GM18520 (cell line): ENCODE results near the gene ZNF346.

ENCODE experiments used
- ATAC-seq: cut with Tn5 transposase; IDR thresholded peaks from one replicate; pipeline ENCODE4 v1.9.1; 2021; ENCODE audit not compliant: unreplicated experiment

ZNF346 gene

GRCh38 chr5:177093803-177094202 lies 71.3 kb downstream of the ZNF346 start:
- ATAC-seq, result no peak

DNA sequence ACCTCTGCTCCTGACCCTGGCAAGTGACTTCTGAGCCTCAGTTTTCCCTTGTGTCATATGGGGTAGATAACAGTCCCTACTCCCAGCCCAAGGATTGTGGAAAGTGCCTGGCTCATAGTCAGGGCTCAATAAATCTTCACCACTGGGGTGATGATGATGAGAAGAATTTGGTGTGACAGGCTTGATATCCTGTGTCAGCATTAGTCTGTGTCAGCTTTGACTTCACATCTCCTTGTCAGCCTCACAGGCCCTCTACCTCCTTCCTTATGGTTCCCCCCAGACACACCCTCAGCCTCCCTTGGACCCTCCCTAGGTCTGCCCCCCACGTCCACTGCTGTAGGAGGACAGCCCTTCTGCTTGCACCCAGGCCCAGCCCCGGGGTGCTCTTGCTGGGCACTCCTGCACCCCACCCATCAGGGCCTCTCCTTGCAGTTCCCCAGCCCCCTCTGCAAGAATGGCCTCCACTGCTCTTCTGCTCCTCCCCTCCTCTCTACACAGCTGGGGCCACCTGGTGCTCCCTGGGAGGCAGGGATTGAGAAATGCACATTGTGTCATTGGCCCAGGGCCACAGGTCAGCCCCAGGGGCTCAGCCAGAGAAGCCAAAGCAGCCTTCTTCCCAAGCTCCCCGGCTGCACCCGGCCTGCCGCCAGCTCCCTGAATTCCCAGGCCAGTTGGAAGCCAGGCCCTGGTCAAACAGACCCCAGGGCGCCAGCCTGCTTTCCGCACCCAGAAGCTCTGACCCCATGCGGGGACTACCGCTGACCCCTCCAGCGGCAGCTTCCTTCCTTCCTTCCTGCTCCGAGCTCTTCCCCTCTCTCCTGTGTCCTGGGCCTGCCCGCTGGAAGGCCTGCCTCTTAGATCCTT lies 72.0 kb downstream of the ZNF346 start:
- no peak for ATAC-seq

DNA sequence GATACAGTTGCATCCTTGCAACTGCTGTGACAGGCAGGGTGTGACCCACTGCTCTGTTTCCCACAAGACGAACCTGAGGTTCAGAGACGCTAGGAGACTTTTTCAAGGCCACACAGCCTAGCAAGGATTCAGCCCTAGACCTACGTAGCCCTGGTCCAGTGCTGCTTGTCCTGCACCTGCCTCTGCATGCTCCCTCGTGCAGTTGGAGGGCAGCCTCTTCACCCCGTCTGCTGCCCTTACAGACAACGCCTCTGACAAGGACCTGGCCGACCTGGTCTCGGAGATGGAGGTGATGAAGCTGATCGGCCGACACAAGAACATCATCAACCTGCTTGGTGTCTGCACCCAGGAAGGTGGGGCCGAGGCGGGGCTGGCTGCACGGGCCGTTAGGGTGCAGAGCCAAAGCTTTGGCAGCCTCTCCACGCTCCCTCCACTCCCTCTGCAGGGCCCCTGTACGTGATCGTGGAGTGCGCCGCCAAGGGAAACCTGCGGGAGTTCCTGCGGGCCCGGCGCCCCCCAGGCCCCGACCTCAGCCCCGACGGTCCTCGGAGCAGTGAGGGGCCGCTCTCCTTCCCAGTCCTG lies 72.7 kb downstream of the ZNF346 start:
- ATAC-seq, result no peak

DNA sequence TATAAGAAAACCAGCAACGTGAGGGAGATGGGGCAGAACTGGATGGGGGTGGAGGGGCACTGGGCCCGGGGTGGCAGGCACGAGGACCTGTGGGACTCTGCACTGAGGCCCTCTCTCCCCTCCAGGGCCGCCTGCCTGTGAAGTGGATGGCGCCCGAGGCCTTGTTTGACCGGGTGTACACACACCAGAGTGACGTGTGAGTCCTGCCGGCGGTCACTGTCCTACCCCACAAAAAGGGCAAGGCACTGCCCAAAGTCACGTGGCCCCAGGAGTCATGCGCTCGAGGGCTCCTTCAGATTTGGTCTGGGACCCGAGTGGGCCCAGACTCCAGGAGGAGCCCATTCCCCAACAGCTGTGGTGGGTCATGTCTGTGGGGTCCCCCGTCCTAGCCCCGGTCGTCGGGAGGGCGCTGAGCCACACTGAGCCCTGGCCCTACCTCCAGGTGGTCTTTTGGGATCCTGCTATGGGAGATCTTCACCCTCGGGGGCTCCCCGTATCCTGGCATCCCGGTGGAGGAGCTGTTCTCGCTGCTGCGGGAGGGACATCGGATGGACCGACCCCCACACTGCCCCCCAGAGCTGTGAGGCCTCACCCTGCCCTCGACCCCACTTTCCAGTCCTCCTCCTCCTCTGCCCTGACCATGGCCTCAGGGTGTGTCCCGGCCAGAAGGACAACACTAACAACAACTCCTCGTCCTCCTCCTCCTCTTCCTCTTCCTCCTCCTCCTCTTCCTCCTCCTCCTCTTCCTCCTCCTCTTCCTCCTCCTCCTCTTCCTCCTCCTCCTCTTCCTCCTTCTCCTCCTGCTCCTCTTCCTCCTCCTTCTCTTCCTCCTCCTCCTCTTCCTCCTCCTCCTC lies 73.9 kb downstream of the ZNF346 start:
- ATAC-seq, result no peak

- ATAC-seq, result no peak
Measured at GRCh38 chr5:177097016-177097985, 74.8 kb downstream of the ZNF346 start.

GRCh38 chr5:177098120-177098469 lies 75.6 kb downstream of the ZNF346 start:
- ATAC-seq, result no peak

DNA sequence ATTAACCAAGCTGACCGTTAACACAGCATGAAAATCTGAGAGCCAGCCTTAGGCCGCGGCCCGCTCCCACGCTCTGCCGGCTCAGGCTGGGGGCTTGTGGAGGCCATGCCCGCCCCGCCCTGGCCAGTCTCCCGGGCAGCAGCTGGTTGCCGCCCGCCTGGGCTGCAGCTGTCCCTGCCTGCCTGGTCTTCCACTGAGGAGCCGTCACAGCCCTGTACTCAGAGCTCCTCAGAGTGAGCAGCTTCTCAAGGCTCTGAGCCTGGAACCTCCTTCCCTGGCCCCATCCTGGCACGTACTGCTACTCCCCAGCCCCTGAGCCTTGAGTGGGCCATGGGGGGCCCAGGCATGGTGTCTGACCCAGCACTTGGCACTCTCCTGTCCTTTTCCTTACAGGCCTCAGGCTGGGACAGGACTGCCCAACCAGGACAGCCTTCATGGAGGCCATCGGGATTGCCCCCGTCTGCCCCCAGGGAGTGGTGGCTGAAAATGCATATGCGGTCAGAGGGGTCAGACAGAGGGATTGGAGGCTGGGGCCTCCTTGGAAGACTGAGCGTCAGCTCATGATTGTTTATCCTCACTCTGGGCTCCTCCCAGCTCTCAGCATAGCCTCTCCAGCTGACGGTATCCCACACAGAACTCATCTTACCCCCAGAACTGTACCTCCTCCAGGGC lies 76.1 kb downstream of the ZNF346 start:
- no peak for ATAC-seq

DNA sequence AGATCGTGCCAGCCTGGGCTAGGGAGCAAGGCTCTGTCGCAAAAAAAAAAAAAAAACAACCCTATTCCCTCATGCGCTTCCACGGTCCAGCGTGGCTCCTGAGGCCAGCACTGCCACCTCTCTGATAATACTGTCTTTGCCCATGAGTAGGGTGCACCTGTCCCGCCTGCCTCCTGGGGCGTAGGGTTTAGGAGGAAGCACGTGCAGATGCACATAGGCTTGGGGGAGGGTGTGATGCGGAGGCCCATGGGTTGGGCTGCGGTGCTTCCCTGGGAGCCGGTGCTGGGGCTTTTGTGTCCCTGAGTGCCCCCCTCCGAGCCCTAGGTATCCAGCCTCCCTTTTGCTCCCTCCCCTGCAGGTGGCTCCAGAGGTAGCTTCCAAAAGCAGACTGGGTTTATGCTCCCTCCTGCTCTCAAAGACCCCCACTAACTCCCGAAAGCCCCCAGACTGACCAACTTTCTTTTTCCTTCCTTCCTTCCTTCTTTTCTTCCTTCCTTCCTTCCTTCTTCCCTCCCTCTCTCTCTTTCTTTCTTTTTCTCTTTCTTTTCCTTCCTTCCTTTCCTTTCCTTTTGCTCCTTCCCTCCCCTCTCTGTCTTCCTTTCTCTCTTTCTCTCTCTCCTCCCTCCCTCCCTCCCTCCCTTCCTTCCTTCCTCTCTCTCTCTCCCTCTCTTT lies 77.1 kb downstream of the ZNF346 start:
- ATAC-seq, result no peak

- ATAC-seq, result no peak
Measured at GRCh38 chr5:177100714-177101121, 78.2 kb downstream of the ZNF346 start.

DNA sequence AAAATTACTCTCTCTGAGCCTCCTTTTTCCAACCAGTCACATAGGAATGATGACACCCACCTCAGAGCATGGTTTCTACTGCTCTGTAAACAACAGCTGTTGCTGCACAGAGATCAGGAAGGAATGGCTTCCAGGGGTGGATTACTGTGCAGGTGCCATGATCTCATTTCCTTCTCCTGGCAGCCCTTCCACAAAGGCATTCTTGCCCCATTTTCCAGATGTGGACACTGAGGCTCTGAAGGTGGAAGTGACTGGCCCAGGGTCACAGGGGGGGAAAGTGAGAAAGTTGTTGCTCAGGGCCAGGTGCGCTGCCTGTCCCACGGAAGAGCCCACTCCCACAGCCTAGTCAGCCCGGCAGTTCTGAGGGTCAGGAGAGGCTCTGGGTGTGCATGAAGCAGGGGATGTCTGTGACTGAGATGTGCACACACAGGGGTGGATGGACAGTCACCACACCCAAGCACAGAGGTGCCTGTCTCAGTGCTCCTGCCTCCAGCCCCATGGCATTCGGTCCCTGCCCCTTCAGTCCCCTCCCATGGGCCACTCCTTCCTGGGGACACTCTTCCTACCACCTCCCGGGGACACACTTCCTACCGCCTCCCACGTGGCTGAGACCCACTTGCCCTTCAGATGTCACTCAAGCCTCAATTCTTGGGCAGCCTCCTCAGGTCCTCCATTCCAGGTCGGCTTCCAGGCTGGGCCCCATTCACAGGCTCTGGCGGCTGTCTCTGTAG lies 81.2 kb downstream of the ZNF346 start:
- ATAC-seq, result no peak

- no peak for ATAC-seq
Measured at GRCh38 chr5:177105691-177106476, 83.4 kb downstream of the ZNF346 start.

DNA sequence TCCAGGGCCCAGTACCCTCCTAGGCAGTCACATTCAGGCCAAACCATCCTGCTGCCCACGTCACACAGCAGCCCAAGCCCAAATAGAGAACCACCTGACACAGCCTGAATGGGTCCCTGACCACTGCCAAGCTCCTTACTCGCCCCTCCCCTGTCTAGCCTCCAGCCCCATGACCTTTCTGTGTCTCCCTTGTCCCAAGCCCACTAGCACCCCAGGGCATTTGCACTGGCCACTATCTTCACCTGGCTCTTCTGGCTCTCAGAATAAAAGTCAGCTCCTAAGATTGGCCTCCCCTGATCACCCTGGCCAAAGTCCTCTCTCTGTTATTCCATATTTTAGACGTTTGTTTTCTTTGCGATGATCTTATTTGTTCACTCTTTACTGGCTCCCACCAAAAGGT lies 84.7 kb downstream of the ZNF346 start:
- no peak for ATAC-seq

DNA sequence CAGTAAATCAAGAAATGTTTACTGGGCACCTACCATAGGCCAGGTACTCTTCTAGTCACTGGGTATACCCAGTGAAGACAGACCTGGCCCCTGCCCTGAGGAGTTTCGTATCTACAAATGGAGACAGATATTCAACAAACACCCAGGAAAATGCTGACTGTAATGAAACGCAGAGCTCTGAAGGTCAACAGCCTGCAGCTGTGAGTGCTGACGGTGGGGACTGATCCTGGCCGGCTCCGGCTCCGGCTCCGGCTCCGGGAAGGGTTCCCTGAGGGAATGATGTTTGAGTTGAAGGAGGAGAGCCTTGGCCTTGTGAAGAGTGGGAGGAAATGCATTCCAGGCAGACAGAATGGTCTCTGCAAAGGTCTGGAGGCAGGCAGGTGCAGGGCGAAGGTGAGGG lies 87.3 kb downstream of the ZNF346 start:
- no peak for ATAC-seq

GRCh38 chr5:177111720-177112394 lies 89.4 kb downstream of the ZNF346 start:
- ATAC-seq, result no peak

- no peak for ATAC-seq
Measured at GRCh38 chr5:177112589-177113220, 90.2 kb downstream of the ZNF346 start.

- no peak for ATAC-seq
Measured at GRCh38 chr5:177113566-177114424, 91.3 kb downstream of the ZNF346 start.
